ENCODE measurements around the gene GPR45. TPM values are rescaled to one million over a fixed set of nuclear protein-coding genes. Genes with fewer than 3 reads are reported as not detected.
"Not testable (repeated sequence)": the region's sequence is repeated elsewhere in the genome, so short reads cannot be mapped to it uniquely, and the experiment has no call there.

Gene GPR45
- total RNA-seq = 0.78 TPM

GRCh38 chr2:105241443-105241842 lies at the start of gene GPR45:
GPR45 (plus strand) TSS chr2:105241743; CDS start chr2:105241859, 116 bp downstream.
- no peak for DNase-seq

GRCh38 chr2:105194022-105194675 lies 47.4 kb upstream of the GPR45 start:
- DNase-seq = no peak

- DNase-seq = no peak
Observed at GRCh38 chr2:105196651-105197050, 44.9 kb upstream of the GPR45 start.

- DNase-seq = no peak
Observed at GRCh38 chr2:105215586-105216192, 25.9 kb upstream of the GPR45 start.

- no peak for DNase-seq
Observed at GRCh38 chr2:105220604-105221003, 20.9 kb upstream of the GPR45 start.

GRCh38 chr2:105224444-105224843 lies 17.1 kb upstream of the GPR45 start:
- no peak for DNase-seq

- no peak for DNase-seq
Observed at GRCh38 chr2:105231232-105231619, 10.3 kb upstream of the GPR45 start.

GRCh38 chr2:105235388-105236059 lies 6.0 kb upstream of the GPR45 start:
- DNase-seq = peak; percentile 6

GRCh38 chr2:105236060-105236424 lies 5.5 kb upstream of the GPR45 start:
- DNase-seq = no peak

GRCh38 chr2:105237045-105237765 lies 4.3 kb upstream of the GPR45 start:
- DNase-seq = no peak

GRCh38 chr2:105238664-105239240 lies 2.8 kb upstream of the GPR45 start:
- DNase-seq = no peak

GRCh38 chr2:105239924-105240323 lies 1.6 kb upstream of the GPR45 start:
- no peak for DNase-seq

- DNase-seq = no peak
Observed at GRCh38 chr2:105242286-105242993, 897 bp downstream of the GPR45 start.

GRCh38 chr2:105243961-105244360 lies 2.4 kb downstream of the GPR45 start:
- no peak for DNase-seq

GRCh38 chr2:105244451-105244850 lies 2.9 kb downstream of the GPR45 start:
- DNase-seq = no peak

GRCh38 chr2:105248316-105249070 lies 7.0 kb downstream of the GPR45 start:
- DNase-seq = no peak

- DNase-seq = no peak
Observed at GRCh38 chr2:105249181-105249580, 7.6 kb downstream of the GPR45 start.

GRCh38 chr2:105249891-105250290 lies 8.3 kb downstream of the GPR45 start:
- no peak for DNase-seq

GRCh38 chr2:105251016-105251648 lies 9.6 kb downstream of the GPR45 start:
- not testable (repeated sequence) for DNase-seq

- DNase-seq = no peak
Observed at GRCh38 chr2:105252271-105252670, 10.7 kb downstream of the GPR45 start.
